ENCODE results near the gene TGM4.
A peak's percentile ranks its signal among the peaks of the same experiment; 100 is the strongest.

Gene TGM4

DNA sequence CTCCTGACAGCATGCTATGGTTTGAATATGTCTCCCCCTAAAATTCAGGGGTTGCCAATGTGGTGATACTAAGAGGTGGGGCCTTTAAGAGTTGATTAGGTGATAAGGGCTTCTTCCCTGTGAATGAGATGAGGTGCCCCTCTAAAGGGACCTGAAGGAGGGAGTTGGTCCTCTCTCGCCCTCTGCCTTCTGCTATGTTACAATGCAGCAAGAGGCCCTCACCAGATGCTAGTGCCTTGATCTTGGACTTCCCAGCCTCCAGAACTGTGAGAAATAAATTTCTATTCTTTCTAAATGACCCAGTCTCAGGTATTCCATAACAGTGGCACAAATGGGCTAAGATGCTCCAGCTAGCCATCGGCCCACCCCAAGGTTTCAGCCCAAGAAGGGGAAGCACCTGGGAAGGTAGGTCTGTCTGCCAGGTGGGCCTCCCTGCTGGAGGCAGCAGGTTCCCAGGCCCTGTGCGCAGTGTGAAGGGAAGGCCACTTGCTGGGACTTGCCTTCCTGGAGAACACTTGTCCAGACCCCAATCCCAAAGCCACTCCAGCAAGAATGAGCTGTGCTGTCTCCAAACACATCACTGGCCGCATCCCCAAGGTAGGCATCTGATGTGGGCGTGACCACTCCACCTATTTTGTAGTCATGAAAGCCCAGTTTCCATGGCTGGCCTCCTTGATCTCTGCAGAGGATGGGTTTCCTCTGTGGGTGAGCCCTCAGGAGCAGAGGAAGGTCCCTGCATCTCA, 9.0 kb downstream of the TGM4 start:
- DNase-seq = peak; percentile 19

DNA sequence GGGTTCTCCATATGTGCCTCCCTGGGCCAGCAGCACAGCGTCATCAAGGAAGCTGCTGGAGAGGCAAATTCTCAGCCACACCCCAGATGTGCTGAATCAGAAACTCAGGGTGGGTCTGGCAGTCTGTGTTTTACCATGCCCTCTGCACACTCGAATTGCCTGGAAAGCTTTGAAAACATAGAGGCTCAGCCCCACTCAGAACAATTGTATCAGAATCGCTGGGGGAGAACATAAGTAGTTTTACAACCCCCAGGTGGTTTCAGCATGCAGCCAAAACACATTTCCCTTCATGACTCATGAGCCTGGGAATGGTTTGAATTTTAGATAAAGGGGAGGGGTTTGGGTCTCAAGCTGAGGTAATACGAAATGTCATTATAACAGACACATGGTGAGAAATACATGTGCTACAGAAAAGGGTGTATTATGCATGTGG, 9.6 kb downstream of the TGM4 start:
- DNase-seq = no peak

DNA sequence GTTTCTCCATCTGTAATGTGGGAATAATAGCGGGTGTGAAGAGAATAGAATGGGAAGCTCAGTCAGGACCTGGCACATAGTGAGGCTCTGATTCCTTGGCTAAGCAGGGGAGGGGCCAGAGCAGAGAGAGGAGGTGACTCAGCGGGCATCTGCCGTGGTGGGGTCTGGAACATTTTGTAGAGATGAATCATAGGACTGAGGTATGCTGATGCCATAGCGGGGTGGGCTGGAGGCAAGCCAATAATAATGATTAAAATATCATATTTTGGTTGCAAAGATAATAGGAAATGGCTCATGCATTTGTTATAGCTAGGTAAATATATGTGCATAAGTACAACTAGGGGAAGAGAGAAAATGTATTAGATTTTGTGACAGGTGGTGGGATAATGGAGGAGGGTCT, 11.2 kb downstream of the TGM4 start:
- DNase-seq = no peak

GRCh38 chr3:44886561-44886960, 12.2 kb downstream of the TGM4 start:
- no peak for DNase-seq

GRCh38 chr3:44887101-44887500, 12.7 kb downstream of the TGM4 start:
- no peak for DNase-seq

GRCh38 chr3:44890258-44890657, 15.8 kb downstream of the TGM4 start:
- DNase-seq = no peak

- DNase-seq = no peak
Observed at GRCh38 chr3:44890852-44891251, 16.4 kb downstream of the TGM4 start.

GRCh38 chr3:44892689-44893088, 18.3 kb downstream of the TGM4 start:
- DNase-seq = no peak

DNA sequence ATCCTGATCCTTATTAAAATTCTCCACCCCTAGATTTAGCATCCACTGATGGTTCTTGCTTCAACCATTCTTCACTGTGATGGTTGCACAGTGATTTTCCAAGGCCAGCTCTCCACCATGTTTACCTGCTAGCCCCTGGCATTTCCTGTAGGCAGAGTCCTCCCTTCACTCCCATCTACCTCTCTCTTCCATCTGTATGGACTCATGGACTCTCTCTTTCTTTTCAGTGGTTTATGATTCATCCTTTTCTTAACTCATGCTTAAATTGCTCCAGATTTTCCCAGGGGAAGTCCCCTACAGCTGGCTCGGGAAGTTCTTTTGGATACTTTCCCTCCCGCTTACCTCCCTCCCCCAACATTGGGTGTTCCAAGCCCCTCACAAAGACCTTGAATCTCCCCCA, 18.7 kb downstream of the TGM4 start:
- DNase-seq = no peak

DNA sequence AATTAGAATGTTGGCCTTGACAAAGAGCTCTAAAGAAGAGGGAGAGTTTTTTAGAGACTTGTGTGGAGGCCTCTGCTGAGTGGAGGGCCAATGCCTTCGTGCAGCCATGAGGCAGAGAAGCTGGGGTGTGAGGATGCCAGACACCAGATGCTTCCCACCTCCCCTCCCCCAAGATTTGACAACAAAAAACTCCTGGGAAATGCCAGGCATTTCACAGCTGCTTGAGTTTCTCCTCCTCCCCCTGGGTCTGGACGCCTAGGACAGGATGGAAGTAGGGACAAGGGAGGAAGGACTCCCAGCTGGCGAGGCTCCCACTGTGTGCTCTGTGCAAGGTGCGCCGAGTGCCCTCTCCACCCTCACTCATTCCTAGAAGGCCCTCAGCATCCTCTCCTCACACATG, 20.1 kb downstream of the TGM4 start:
- DNase-seq = no peak

DNA sequence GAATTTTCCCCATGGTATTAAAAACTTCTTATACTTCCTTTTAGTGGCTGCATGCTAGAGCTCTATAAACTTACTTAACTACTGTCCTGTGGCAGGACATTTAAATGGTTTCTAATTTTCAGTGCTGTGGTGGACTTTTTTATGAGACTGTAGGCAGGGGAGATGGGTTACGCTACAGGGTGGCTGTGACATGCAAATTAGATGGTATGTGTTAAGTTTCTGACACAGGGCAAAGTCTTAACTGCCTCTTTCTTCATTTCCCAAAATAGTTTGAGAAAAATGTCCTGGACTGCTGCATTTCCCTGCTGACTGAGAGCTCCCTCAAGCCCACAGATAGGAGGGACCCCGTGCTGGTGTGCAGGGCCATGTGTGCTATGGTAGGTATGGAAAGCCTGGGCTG, 22.0 kb downstream of the TGM4 start:
- no peak for DNase-seq

DNA sequence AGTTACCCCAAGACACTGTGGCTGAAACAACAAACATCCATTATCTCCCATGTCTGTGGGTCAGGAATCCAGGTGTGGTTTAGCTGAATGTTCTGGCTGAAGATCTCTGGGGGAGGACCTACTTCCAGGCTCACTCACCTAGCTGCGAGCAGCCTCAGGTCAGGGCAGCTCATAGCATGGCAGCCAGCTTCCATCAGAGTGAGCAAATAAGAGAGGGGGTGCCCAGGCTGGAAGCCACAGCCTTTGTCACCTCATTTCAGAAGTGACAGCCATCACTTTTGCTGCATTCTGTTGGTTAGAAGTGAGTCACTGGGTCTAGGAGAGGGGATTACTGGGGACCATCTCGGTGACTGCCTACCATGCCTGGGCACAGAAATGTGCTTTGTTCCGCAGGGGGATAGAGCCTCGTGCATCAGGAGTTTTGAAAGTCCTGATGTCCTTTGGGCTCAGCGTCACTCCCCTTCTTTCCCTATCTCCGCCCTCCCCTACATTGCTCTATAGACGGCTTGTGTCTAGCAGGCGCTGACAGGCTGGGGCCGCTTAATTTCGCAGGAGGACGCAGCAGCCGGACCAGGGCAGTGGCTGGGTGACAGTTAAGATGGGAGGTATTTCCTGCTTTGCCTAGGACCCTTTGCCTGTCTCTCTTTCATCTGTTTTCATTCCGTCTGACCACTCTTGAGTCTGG, 25.4 kb downstream of the TGM4 start:
- no peak for DNase-seq

DNA sequence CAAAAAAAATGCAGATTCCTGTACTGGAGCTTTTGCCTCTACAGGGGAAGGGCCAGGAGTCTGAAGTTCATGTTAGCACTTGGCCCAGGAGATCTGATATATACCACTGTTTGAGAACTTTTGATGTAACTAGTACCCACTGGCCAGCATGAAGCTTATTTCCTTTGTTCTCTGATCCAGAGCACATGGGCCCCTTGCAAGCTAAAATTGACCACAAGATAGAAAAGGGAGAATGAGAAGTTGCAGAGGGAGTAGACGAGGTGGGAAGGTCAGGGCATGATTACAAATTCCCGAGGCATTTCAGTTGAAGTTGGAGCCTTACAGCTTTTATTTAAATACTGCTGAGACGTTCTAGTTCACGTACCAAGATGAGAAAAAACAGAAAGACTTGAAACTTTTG, 28.2 kb downstream of the TGM4 start:
- DNase-seq = no peak

DNA sequence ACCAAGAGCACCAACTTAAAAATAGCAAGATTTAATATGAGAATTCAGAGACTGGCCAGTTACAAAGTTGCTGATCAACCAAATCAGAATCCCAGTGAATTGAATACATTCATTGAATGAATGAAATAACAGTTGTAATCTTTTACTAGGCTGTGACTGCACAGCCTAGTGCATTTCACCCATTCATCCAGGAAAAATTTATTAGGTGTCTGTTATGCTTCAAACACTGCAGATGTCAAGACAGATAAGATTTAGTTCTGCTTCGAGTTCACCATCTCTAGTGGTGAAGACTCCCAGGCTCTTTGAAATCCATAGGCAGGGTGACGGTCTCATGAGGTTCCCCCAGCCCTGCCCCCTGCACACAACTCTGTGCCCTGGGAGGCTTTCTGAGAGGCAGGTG, 28.9 kb downstream of the TGM4 start:
- DNase-seq = no peak

GRCh38 chr3:44903751-44904150, 29.3 kb downstream of the TGM4 start:
- DNase-seq = no peak

DNA sequence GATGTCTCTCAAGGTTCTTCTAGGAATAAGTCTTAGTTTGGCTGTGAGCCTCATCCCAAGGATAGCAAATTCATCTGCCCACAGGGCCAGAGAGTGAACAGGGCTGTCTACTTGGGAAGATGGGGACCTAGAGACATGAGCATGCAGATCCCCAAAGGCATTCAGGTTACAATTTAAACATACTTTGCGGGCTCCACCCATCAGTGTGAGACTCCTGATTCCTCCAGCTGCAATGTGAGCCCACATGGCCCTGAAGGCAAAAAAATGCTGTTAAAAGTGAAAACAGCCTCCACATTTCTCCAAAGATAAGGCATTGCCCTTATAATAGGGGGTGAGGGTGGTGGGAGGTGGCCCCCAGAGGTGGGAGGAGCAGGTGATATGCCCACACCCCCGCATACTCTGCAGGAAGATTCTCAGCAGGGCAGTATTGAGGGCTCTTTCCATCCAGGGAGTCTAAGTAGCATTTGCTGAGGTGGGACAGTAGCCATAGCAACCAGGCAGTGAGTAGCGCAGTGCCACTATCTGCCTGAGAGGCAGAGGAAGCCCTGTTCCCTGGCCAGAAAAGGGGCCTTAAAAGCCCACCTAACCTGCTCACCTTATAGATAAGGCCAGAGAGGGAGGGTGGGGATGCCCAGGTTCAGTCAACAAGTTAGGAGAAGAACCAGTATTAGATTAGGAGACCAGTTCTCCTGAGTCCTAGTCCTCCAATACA, 31.2 kb downstream of the TGM4 start:
- DNase-seq = no peak

DNA sequence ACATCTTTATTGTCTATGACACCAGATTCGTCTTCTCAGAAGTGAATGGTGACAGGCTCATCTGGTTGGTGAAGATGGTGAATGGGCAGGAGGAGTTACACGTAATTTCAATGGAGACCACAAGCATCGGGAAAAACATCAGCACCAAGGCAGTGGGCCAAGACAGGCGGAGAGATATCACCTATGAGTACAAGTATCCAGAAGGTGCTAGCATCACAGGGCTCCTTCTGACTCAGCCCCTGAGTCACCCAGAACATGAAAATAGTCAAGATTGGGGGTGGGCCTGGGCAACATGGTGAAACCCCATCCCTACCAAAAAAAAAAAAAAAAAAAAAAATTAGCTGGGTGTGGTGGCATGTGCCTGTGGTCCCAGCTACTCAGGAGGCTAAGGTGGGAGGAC, 32.6 kb downstream of the TGM4 start:
- no peak for DNase-seq

GRCh38 chr3:44907612-44908011, 33.2 kb downstream of the TGM4 start:
- DNase-seq = no peak

GRCh38 chr3:44909063-44909462, 34.7 kb downstream of the TGM4 start:
- no peak for DNase-seq

GRCh38 chr3:44910693-44911092, 36.3 kb downstream of the TGM4 start:
- no peak for DNase-seq

GRCh38 chr3:44913868-44914468, 39.6 kb downstream of the TGM4 start:
- peak; percentile 83 for DNase-seq

DNA sequence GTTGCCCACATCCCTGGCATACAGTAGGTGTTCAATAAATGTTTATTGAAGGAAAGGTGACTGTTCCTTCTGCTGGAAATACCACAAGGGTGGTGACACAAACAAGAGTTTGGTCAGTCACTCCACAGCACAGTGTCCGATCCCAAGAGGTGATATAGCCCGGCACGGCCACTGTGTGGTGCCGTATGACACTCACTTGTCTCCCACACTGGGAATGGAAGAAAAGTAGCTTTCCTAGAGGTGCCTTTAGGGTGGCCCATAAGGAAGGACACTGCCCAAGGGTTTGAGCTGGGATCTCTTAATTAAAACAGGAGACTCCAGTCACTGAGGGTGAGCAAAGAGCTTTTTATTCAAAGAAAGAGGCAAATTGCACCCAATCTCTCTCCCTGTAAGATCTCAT, 40.5 kb downstream of the TGM4 start:
- peak; percentile 46 for DNase-seq

DNA sequence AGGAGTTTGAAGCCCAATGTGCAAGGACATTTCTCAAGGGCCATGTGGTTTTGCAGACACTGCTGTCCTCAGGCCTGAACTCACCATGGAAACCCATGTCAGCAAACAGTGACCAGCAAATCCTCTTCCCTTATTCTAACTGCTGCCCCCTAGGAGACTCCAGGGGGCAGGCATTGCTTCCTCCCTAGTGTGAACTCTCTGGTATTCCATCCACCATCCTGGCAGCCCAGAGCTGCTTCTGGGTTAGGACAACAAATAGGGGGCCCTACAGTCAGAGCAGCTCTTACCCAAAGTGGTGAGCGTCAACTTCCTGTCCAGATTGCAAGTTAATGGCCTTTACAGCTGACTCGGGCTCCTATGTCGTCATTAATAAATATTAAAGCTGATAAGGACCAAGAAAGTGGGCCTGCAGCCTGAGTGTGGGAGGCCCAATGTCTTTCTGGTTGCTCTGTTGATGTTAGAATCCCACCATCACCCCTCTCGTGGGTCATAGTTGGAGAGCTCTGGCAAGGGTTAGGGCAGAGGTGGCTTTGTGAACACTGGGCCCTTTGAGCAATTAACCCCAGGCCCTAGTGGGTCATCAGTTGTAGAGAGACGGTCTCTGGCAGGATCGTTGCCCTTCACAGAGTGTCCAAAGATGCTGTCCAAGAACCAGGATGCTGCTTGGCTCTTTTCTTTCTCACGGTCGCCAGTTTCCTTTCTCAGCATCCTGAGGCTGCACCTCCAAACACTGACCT, 41.5 kb downstream of the TGM4 start:
- DNase-seq = no peak

Data from hematopoietic multipotent progenitor cell treated with erythropoietin and hydrocortisone succinate and interleukin-3 and kit ligand, for 4 days (in vitro differentiated cells).